Activated CD8-positive, alpha-beta T cell treated with anti-CD3 and anti-CD28 coated beads, Interleukin-2, amount 10 ng/mL, durations not matched to agents 7 days and 5 days (primary cell): ENCODE measurements around the gene SNRNP200. TPM values are rescaled to one million over a fixed set of nuclear protein-coding genes. Genes with fewer than 3 reads are reported as not detected.
"Not testable (repeated sequence)": the region's sequence is repeated elsewhere in the genome, so short reads cannot be mapped to it uniquely, and the experiment has no call there.

Experiments
- ATAC-seq: fragments of 150-1000 bp; cut with Tn5 transposase; one replicate; pipeline ENCODE4 v1.10.0; 2021; ENCODE audit warnings: moderate library complexity
- CTCF ChIA-PET: fragments of 350-600 bp; sonication (Branson Sonifier 250); formaldehyde crosslinking; loops from one replicate; lab custom pipeline; 2021; ENCODE audit warnings: antibody characterized with exemption; lab: Charles Lee
- POLR2A ChIA-PET: fragments of 350-600 bp; sonication (Branson Sonifier 250); formaldehyde crosslinking; loops from one replicate; lab custom pipeline; 2021; ENCODE audit warnings: antibody characterized with exemption; lab: Charles Lee
- DNase-seq: peaks from one replicate; pipeline ENCODE4 v3.0.0-alpha.2; 2020
- H3K27ac Mint-ChIP-seq: one replicate; pipeline ENCODE4 v1.8.0; 2021; ENCODE audit warnings: mild to moderate bottlenecking, mixed read lengths
- H3K27me3 Mint-ChIP-seq: one replicate; pipeline ENCODE4 v1.8.0; 2021; ENCODE audit warnings: low read depth, mixed read lengths
- H3K36me3 Mint-ChIP-seq: one replicate; pipeline ENCODE4 v1.8.0; 2021; ENCODE audit warnings: low read depth, mixed read lengths
- H3K4me1 Mint-ChIP-seq: one replicate; pipeline ENCODE4 v1.8.0; 2021; ENCODE audit warnings: low read depth, mixed read lengths
- H3K4me3 Mint-ChIP-seq: one replicate; pipeline ENCODE4 v1.8.0; 2021; ENCODE audit warnings: mild to moderate bottlenecking, mixed read lengths
- H3K9me3 Mint-ChIP-seq: one replicate; pipeline ENCODE4 v1.8.0; 2022; ENCODE audit warnings: mixed read lengths; ENCODE audit not compliant: insufficient read depth
- total RNA-seq, 2 experiments: library from RNA; stranded (reverse); gene quantifications; one replicate each; pipeline ENCODE4 v1.2.3, GENCODE V29; 2021

SNRNP200 gene
- total RNA-seq, 2 experiments from 2014 or later: 177 to 181 TPM

GRCh38 chr2:96261328-96262003 lies 43.9 kb downstream of the SNRNP200 start:
- no peaks in the 10 kb centered on the region for H3K27me3 Mint-ChIP-seq
- H3K27ac Mint-ChIP-seq: peak overlapping the region; percentile 39
- ChIA-PET POLR2A (interaction anchor here (0.6 to 1.7 kb wide), 6 partner anchors 19 to 77 kb away, joined by 3 to 9 read pairs (median 4); partner anchors contain the start of genes ITPRIPL1 and STARD7), CTCF (interaction anchor here (0.7 to 3.2 kb wide), 9 partner anchors 16 to 269 kb away, joined by 3 to 17 read pairs (median 6); partner anchors contain the start of genes ASTL and STARD7)
- H3K9me3 Mint-ChIP-seq: no peaks in the 10 kb centered on the region
- peaks cover 71% of the 10 kb centered on the region for H3K4me1 Mint-ChIP-seq
- DNase-seq (no peak), ATAC-seq (no peak)
- no peak overlapping the region for H3K4me3 Mint-ChIP-seq
- H3K36me3 Mint-ChIP-seq: peaks cover 41% of the 10 kb centered on the region

- CTCF ChIA-PET: interaction anchor here (0.5 to 3.2 kb wide), 12 partner anchors 15 to 268 kb away, joined by 3 to 17 read pairs (median 6); partner anchors contain the start of genes ASTL and STARD7
- Mint-ChIP-seq H3K4me3 (no peak overlapping the region), H3K9me3 (no peaks in the 10 kb centered on the region), H3K27me3 (no peaks in the 10 kb centered on the region), H3K27ac (peak overlapping the region; percentile 53), H3K4me1 (peaks cover 72% of the 10 kb centered on the region), H3K36me3 (peaks cover 42% of the 10 kb centered on the region)
- POLR2A ChIA-PET: interaction anchor here (0.7 to 1.7 kb wide), 5 partner anchors 18 to 64 kb away, joined by 3 to 9 read pairs (median 4); partner anchors contain the start of genes ITPRIPL1 and STARD7
- DNase-seq (peak; percentile 57), ATAC-seq (peak; percentile 43)
Observed at GRCh38 chr2:96260387-96261260, 44.7 kb downstream of the SNRNP200 start.

DNA sequence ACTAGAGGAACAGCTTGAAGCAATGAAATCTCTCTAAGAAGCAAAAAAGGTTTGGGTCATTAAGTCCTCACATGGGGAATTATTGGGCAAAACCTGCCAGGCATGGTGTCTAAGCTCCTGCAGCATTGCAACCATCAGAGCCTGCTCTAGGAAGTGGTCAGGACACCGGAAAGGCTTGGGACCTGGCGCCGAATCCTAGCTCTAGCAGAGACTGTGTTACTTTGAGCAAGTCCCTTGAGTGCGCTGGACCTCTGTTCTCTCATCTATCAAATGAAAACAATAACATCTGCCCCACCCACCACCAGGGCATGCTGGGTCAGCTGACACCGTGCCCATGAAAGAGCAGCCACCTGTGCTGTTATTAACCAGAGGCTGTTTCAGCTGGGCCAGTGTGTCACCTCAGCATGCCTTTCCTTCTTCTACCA lies 45.8 kb downstream of the SNRNP200 start:
- no peaks in the 10 kb centered on the region for H3K27me3 Mint-ChIP-seq
- H3K36me3 Mint-ChIP-seq: peaks cover 49% of the 10 kb centered on the region
- ATAC-seq (no peak), DNase-seq (no peak)
- peaks cover 80% of the 10 kb centered on the region for H3K4me1 Mint-ChIP-seq
- no peak overlapping the region for H3K4me3 Mint-ChIP-seq
- POLR2A ChIA-PET: interaction anchor here (0.9 kb wide), 2 partner anchors 51 to 54 kb away, joined by 3 read pairs; partner anchors contain the start of gene STARD7
- no peak overlapping the region for H3K27ac Mint-ChIP-seq
- CTCF ChIA-PET: interaction anchor here (0.6 to 3.2 kb wide), 8 partner anchors 14 to 267 kb away, joined by 3 to 17 read pairs (median 4); partner anchors contain the start of gene ASTL
- H3K9me3 Mint-ChIP-seq: no peaks in the 10 kb centered on the region

GRCh38 chr2:96258166-96259022 lies 47.0 kb downstream of the SNRNP200 start:
- Mint-ChIP-seq H3K4me3 (no peak overlapping the region), H3K27ac (peak overlapping the region; percentile 30), H3K36me3 (peaks cover 52% of the 10 kb centered on the region), H3K4me1 (peaks cover 69% of the 10 kb centered on the region), H3K27me3 (no peaks in the 10 kb centered on the region), H3K9me3 (no peaks in the 10 kb centered on the region)
- ATAC-seq (no peak), DNase-seq (no peak)
- ChIA-PET POLR2A (interaction anchor here (0.9 to 1.0 kb wide), 2 partner anchors 13 to 53 kb away, joined by 3 read pairs; no protein-coding TSS in a partner anchor), CTCF (interaction anchor here (0.9 to 1.3 kb wide), 3 partner anchors 13 to 266 kb away, joined by 3 to 4 read pairs (median 3); no protein-coding TSS in a partner anchor)

GRCh38 chr2:96257744-96258143 lies 47.6 kb downstream of the SNRNP200 start:
- H3K27me3 Mint-ChIP-seq, DNase-seq, POLR2A ChIA-PET, ATAC-seq, H3K9me3 Mint-ChIP-seq, H3K4me3 Mint-ChIP-seq: not testable (repeated sequence)
- Mint-ChIP-seq H3K27ac (peak overlapping the region; percentile 74), H3K4me1 (peaks cover 66% of the 10 kb centered on the region), H3K36me3 (peaks cover 55% of the 10 kb centered on the region)
- CTCF ChIA-PET: interaction anchor here (5.5 kb wide), 1 partner anchor 8 kb away, joined by 26 read pairs; the partner anchor contains the start of genes CIAO1 and TMEM127

- peaks cover 57% of the 10 kb centered on the region for H3K36me3 Mint-ChIP-seq
- peaks cover 67% of the 10 kb centered on the region for H3K4me1 Mint-ChIP-seq
- peak overlapping the region; percentile 27 for H3K4me3 Mint-ChIP-seq
- ChIA-PET POLR2A (interaction anchor here (2.6 kb wide), 1 partner anchor 48 kb away, joined by 10 read pairs; the partner anchor contains the start of gene STARD7), CTCF (interaction anchor here (1.4 to 5.5 kb wide), 2 partner anchors 9 to 64 kb away, joined by 3 to 26 read pairs; partner anchors contain the start of genes CIAO1 and TMEM127)
- H3K27ac Mint-ChIP-seq: peak overlapping the region; percentile 74
- ATAC-seq: no peak
- H3K27me3 Mint-ChIP-seq: no peaks in the 10 kb centered on the region
- no peaks in the 10 kb centered on the region for H3K9me3 Mint-ChIP-seq
- no peak for DNase-seq
Observed at GRCh38 chr2:96256611-96257113, 48.7 kb downstream of the SNRNP200 start.

- ChIA-PET POLR2A (interaction anchor here (1.5 kb wide), 1 partner anchor 46 kb away, joined by 7 read pairs; the partner anchor contains the start of gene STARD7), CTCF (interaction anchor here (0.8 to 5.5 kb wide), 2 partner anchors 11 to 72 kb away, joined by 3 to 26 read pairs; partner anchors contain the start of genes CIAO1 and TMEM127)
- Mint-ChIP-seq H3K4me3 (no peak overlapping the region), H3K4me1 (peaks cover 65% of the 10 kb centered on the region), H3K27ac (no peak overlapping the region), H3K36me3 (peaks cover 59% of the 10 kb centered on the region), H3K9me3 (no peaks in the 10 kb centered on the region), H3K27me3 (no peaks in the 10 kb centered on the region)
- ATAC-seq: no peak
- DNase-seq: no peak
Observed at GRCh38 chr2:96254571-96254970, 50.8 kb downstream of the SNRNP200 start.

DNA sequence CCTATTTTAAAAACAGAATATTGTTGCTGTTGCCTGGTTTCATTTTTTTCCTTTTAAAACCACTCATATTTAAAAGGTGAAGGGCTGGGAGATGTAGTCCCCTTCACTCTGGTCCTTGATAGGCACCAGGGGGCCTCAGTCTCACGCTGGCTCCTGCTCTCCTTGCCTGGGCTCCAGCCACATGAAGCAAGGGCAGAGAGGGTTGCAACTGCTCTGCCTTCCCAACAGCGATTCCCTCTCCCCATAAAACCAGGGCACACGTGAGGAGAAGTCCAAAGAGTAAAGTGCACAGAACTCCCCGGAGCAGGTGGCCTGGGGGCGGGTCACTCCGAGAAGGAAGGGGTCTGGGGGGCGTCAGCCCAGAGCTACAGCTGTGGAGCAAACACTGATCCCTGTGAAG lies 52.3 kb downstream of the SNRNP200 start:
- no peak for DNase-seq
- H3K36me3 Mint-ChIP-seq: peaks cover 53% of the 10 kb centered on the region
- POLR2A ChIA-PET: interaction anchor here (1.5 kb wide), 1 partner anchor 44 kb away, joined by 7 read pairs; the partner anchor contains the start of gene STARD7
- no peaks in the 10 kb centered on the region for H3K9me3 Mint-ChIP-seq
- CTCF ChIA-PET: interaction anchor here (5.5 kb wide), 1 partner anchor 13 kb away, joined by 26 read pairs; the partner anchor contains the start of genes CIAO1 and TMEM127
- H3K4me3 Mint-ChIP-seq: no peak overlapping the region
- no peaks in the 10 kb centered on the region for H3K27me3 Mint-ChIP-seq
- peaks cover 50% of the 10 kb centered on the region for H3K4me1 Mint-ChIP-seq
- ATAC-seq: no peak
- no peak overlapping the region for H3K27ac Mint-ChIP-seq

DNA sequence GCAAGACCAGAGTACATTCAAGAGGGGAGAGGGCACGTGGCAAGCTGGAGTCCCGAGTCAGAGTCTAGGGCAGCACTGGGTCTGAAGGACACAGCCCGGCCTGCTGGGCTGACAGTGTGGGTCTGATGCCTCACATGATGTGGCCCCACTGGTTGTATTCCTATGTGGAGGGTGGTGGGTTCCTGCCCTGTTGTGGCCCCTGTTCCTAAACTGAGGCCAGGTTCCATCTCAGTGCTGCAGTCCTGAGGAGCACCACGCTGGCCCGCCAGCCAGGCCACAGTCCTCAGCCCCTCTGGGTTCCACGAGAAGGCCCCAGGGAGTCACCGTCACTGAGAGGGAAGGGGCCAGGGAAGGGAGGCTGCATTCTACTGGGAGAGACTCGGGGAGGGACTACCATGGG lies 52.8 kb downstream of the SNRNP200 start:
- ATAC-seq (no peak), DNase-seq (no peak)
- H3K27ac Mint-ChIP-seq: peak overlapping the region; percentile 43
- ChIA-PET CTCF (interaction anchor here (5.5 kb wide), 1 partner anchor 13 kb away, joined by 26 read pairs; the partner anchor contains the start of genes CIAO1 and TMEM127), POLR2A (no interaction called here)
- no peaks in the 10 kb centered on the region for H3K9me3 Mint-ChIP-seq
- H3K27me3 Mint-ChIP-seq: no peaks in the 10 kb centered on the region
- peaks cover 53% of the 10 kb centered on the region for H3K36me3 Mint-ChIP-seq
- H3K4me1 Mint-ChIP-seq: peaks cover 51% of the 10 kb centered on the region
- no peak overlapping the region for H3K4me3 Mint-ChIP-seq

DNA sequence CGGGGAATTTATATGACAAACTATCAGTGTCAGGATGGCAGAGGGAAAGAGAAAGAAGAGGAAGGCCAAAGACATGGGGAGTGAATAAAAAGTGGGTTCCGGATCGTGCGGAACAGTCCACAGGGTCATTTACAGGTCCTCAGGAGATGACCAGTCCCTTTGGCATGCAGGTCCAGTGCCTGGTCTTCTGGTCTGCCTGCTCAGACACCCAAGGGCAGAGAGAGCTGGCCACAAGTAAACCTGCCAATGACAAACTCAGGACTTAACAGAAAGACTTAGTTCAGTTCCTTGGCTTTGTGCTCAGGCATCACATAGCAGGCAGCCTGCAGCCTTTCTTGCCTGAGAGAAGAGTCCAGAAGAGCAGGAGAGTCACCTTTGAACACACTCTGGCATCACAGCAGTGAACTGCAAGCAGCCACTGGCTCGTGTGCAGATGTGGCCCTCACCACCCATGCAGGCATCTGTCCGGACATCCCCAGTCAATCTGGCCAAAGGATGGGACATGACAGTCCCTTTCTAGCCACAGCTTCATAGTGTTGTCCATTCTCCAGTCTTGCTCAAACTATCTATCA lies 53.5 kb downstream of the SNRNP200 start:
- H3K27ac Mint-ChIP-seq: peak overlapping the region; percentile 66
- H3K4me1 Mint-ChIP-seq: peaks cover 49% of the 10 kb centered on the region
- ChIA-PET CTCF (no interaction called here), POLR2A (no interaction called here)
- peaks cover 55% of the 10 kb centered on the region for H3K36me3 Mint-ChIP-seq
- H3K9me3 Mint-ChIP-seq: no peaks in the 10 kb centered on the region
- no peak overlapping the region for H3K4me3 Mint-ChIP-seq
- ATAC-seq: no peak
- H3K27me3 Mint-ChIP-seq: no peaks in the 10 kb centered on the region
- no peak for DNase-seq
